HG03469 (cell line): ENCODE data around the gene ERGIC1.
"Not testable (repeated sequence)": the region's sequence is repeated elsewhere in the genome, so short reads cannot be mapped to it uniquely, and the experiment has no call there.

Experiments
- ATAC-seq: cut with Tn5 transposase; IDR thresholded peaks from one replicate; pipeline ENCODE4 v1.9.1; 2021; ENCODE audit warnings: mild to moderate bottlenecking, moderate library complexity, moderate number of reproducible peaks; ENCODE audit not compliant: unreplicated experiment

ERGIC1 gene

GRCh38 chr5:172833686-172834414 lies at the start of gene ERGIC1:
Gene ERGIC1, plus strand, starts transcription at chr5:172834251. Its CDS starts 163 bp downstream, at chr5:172834414.
- no peak for ATAC-seq

DNA sequence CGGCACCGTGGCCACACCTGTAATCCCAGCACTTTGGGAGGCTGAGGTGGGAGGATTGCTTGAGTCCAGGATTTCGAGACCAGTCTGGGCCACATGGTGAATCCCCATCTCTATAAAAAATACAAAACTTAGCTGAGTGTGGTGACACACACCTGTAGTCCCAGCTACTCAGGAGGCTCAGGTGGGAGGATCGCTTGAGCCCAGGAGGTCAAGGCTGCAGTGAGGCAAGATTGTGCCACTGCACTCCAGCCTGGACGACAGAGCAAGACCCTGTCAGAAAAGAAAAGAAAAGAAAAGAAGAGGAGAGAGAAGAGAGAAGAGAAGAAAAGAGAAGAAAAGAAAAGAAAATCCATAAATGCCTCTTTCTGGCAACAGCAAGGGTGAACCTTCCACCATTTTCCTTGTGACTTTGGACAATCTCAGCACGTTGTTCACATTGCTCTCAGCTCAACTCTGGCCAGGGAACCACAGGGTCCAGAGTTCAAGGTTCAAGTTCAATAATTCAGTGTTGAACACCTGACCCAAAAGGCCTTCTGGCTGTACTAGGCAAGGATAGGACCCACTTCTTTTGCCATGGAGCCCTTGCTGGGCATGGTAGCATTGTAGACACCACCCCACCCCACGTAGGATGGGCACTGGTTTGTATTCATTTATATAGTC lies 48.5 kb upstream of the ERGIC1 start:
- no peak for ATAC-seq

- no peak for ATAC-seq
Measured at GRCh38 chr5:172786736-172787462, 47.2 kb upstream of the ERGIC1 start.

DNA sequence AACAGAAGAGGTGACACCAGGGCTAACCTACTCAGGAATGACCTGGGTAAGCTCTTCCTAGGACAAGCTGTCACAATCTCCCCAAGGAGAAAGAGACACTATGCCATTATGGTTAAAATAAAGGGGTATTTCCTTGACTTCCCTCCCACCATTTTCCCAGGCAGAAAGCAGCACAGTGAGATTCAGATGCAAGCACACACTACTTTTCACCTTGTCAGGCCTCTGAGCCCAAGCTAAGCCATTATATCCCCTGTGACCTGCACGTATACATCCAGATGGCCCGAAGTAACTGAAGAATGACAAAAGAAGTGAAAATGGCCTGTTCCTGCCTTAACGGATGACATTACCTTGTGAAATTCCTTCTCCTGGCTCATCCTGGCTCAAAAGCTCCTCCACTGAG lies 46.5 kb upstream of the ERGIC1 start:
- ATAC-seq, result not testable (repeated sequence)

DNA sequence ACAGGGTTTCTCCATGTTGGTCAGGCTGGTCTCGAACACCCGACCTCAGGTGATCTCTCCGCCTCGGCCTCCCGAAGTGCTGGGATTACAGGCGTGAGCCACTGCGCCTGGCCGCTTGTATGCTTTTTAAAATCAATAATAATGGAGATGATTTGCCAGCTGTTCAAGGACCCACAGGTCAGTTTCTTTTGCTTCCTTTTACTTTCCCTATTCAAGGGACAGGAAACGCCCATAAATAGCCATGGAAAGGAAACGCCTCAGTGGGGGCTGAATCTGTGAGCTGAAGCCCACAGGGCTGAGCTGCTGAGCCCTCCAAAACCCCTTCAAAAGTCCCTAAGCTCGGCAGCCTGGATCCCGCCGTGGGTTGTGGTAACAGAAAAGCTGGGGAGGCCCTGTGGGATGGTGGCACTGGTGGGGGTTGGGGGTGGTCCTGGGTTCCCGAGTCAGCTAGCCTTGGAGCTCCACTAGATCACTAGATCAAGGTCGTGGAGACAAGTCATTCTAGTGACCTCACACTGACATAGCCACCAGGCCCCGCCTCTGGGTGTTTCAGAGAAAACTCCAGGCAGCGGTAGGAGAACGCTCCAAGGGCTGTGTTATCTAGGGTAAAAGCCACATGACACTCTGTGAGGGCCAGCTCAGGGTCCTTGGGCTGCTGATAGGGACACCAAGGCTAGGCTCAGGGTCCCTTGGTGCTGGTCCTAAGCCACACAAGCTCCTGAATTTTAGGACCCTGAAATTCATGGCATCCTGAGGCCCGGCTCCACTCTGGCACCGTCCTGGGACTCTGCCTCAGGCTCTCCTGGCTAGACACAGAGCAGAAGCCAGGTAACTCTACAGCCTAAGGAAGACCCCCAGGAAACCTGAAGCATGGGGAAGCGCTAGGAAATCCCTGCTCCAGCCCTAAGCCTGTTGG lies 45.0 kb upstream of the ERGIC1 start:
- no peak for ATAC-seq

DNA sequence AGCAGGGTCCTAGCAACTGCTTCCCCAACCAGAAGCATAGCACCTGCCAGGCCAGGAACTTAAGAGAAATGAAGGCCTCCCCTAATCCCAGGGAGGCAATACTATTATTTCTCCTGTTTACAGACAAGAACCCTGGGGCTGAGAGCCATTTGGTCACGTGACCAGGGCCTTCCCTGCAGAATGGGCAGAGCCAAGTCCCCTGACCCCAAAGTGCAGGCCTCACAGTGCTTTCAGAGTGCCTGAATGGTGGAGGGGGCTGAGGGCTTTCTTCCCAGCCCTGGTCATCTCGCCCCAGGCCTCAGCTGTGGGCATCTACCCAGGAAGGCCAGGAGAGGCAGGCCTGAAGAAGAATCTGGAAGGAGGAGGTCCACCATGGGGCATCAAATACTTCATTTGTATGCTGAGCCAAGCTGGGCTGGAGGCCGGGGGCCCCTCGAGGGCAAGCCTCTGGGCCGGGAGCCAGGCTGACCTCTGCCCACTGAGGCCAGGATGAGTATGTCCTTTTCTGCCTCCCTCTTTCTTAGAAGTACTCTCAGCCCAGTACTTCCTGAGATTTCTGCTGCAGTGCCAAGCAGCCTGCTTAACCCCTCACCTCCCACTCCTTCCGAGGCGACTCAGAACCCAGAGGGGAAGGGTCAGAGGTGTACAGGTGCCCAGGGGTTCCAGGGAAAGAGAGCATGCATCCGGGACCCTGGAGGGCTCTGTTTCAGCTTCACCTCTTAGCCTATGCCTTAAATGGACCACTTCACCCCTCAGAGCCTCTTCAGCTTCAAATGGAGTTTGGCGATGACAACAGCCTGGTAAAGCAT lies 44.2 kb upstream of the ERGIC1 start:
- no peak for ATAC-seq

DNA sequence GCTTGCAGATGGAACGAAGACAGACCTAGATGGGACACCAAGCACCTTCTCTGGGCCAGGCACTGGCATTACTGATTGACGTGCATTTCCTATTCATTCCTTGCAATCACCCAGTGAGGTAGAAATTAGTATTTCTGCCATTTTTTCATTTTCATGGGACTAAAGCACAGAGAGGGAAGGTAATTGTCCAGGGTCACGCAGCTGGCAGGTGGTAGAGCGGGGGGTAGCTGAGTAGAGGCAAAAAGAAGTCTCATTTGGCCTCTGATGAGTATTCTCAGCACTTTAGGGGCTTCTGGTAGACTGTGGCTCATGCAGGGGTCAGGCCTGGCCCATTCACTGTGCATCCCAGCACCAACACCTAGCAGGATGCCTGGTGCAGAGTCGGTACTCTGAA lies 43.6 kb upstream of the ERGIC1 start:
- no peak for ATAC-seq

DNA sequence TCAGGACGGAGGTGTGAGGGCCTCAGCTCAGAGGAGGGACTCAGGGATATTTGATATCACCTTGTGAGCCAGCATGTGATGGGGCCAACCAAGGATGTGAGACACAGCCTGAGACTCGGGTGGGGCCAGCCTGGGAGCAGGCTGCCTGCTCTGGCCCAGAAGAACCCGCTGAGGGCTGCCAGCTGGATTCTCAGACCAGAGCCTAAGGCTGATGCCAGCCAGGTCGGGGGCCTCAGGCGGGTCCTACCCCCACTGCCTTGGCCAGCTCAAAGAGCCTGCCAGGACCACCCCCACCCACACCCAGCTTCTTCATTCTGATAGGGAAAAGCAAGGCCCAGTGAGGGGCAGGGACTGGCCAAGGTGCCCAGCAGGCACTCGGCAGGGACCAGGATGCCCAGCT lies 42.8 kb upstream of the ERGIC1 start:
- no peak for ATAC-seq

DNA sequence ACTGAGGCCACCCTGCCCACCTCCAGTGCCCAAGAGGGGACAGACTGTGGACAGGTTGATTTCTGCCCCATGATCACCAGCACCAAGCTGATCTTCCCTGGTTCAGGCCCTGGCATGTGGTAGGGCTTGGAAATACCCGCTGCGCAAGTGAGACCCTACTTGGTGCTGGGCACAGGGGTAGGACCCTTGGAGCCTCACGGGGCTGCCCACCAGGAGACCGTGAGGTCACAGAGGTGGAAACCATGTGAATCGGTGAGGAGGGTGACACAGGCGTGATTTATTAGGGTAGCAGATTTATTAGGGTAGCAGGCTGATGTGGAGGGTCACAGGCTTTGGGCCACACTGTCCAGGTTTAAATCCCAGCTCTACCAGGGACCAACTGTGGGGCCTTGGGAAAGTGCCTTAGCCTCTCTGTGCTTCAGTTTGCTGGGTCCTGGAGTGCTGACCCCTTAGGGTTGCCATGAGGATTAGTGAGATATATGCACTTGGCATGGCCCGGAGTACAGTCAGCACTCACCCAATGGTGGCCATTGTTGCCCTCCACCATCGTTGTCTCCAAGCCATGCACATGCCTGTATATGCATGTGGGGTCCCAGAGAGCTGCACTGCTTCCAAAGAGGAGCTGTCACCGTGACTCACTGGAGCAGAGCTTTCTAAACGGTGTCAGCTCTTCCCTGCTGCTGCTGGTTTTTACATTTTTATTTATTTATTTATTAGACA lies 42.2 kb upstream of the ERGIC1 start:
- no peak for ATAC-seq

DNA sequence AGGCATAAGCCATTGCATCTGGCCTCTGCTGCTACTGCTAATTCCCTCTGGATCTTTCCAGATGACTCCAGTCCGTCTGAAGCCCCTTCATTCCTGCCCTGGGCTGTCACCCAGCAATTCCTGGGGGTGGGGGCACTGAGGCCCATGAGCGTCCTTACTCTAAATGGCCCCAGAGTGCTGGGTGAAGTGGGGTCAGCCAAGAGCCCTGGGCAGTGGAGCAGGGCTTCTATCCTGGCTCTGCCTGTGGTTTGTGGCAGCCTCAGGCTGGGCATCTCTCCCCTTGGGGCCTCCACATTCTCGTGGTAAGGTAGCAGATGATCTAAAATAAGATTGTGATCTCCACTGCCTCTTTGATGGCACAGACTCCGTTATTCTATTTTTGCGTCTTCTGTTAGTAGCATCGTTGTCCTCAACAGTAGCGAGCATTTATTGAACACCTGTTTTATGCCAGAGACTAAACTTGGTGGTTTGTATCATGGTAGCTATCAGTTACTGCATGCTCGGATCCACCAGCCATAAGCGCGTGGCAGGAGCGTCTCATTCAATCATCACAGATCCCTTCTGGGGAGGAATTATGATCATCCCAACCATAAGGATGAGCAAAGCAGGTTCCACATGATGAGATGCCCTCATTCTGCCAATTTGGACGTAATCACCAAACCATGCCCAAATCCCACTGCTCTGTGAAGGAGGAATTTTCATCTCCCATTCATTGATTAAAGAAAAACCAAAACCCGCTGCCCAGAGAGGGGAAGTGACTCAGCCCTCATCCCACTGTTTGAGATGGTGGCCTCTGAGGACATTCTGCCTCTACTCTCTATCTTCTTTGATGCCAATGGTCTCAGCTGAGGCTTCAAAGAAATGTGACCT lies 41.1 kb upstream of the ERGIC1 start:
- ATAC-seq, result no peak

- ATAC-seq, result no peak
Measured at GRCh38 chr5:172793577-172794488, 40.2 kb upstream of the ERGIC1 start.

DNA sequence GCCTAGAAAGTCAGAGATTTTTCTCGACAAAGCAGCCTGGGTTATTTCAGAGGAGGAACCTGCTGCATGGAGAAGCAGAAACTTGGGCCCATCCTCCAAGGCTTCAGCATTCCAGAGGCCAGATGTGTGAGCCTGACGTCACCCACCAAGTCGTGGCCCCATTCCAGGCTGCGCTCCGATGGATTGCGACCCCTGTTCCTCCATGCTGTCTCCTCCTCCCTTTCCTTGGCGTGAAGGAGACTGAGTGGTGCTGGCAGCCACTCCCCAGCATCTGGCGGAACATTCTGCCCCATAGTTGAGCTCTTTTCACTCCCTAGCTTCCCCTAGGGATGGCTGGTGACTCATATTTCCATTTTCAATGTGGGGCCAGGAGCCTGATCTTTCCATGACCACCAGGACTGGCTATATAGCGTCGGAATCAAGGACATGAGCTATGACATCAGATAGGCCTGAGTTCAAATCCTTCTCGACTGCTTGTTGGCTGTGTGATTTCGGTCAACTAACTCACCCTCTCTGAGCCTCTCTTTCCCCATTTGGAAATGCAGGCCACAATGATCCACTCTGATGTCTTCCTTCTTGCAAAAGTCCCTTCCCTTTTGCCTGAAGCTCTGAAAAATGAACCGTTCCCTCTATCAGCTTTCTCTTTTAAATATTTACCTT lies 38.6 kb upstream of the ERGIC1 start:
- no peak for ATAC-seq

- no peak for ATAC-seq
Measured at GRCh38 chr5:172796306-172796705, 37.7 kb upstream of the ERGIC1 start.

GRCh38 chr5:172797771-172798191 lies 36.3 kb upstream of the ERGIC1 start:
- no peak for ATAC-seq

- ATAC-seq, result no peak
Measured at GRCh38 chr5:172798422-172799215, 35.4 kb upstream of the ERGIC1 start.

DNA sequence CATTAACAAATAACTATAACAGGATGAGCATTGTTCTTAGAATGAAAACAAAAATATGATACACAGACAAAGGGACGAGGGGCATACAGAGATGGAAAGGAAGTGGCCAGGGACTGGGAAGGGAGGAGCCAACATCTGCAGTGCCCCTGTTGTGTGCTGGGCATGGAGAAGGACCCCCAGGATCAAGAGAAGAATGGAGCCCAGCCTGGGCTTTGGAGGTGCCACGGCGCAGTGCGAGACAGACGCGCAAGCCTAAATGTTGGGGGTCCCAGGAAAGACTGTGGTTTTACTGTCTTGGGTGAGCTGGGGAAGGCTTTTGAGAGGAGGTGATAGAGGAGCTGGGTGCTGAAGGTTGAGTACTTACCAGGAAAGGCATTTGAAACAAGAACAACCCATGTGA lies 34.6 kb upstream of the ERGIC1 start:
- no peak for ATAC-seq
